K562 (cell line): ENCODE results near the gene DPYSL4. TPM values are rescaled to one million over a fixed set of nuclear protein-coding genes. Genes with fewer than 3 reads are reported as not detected.
A peak's percentile ranks its signal among the peaks of the same experiment; 100 is the strongest.

Experiments
- ATAC-seq: fragments of 200-7000 bp; cut with Tn5 transposase; 3 replicates; pipeline ENCODE4 v1.9.1; 2020; ENCODE audit warnings: moderate library complexity
- BruUV-seq: library from RNA; stranded (reverse); fragments of 400-500 nt; replicated peaks from 2 replicates; lab custom pipeline; 2021; lab: Mats Ljungman, UMichigan
- CTCF ChIA-PET: fragments of 300-600 bp; formaldehyde crosslinking; extraction: SDS; loops from one replicate; lab custom pipeline; 2021; ENCODE audit warnings: low intra/inter-chr PET ratio; lab: Yijun Ruan, JAX
- POLR2A ChIA-PET: fragments of 300-600, 350-650 bp; sonication (Branson Sonifier 250); formaldehyde crosslinking; extraction: SDS; loops from one replicate; lab custom pipeline; 2021; ENCODE audit warnings: antibody characterized with exemption, inconsistent platforms; lab: Yijun Ruan, JAX
- DNase-seq, 4 experiments: peaks; one replicate each; pipeline versions ENCODE4 v3.0.0 to v3.0.0-alpha.2; 2011 to 2018; ENCODE audit warnings: low spot score in 3 of 4, mixed read lengths in 3 of 4; ENCODE audit errors: extremely low read depth in 1 of 4
- FAIRE-seq: peaks from 2 replicates; lab custom pipeline; 2011; peaks lifted over from hg19 to GRCh38; lab: Jason Lieb, UNC
- H2AFZ ChIP-seq: 2 replicates; pipeline ENCODE4 v1.6.0; 2011; ENCODE audit warnings: low read depth, low read length, control low read depth, inconsistent platforms
- H3K27ac ChIP-seq: fragments of 200-600 bp; 3 replicates; pipeline ENCODE4 v1.8.0; 2011; ENCODE audit warnings: low read depth, mild to moderate bottlenecking, control low read depth, inconsistent platforms, low read length, moderate library complexity, mixed read lengths; ENCODE audit errors: extremely low read depth
- H3K27me3 ChIP-seq, 2 experiments: fragments of 300-600 bp in 1 of 2; 2 replicates in 1 of 2; 3 replicates in 1 of 2; pipeline versions ENCODE4 v1.6.0 to v1.8.0; 2011; ENCODE audit warnings: inconsistent platforms in 2 of 2, low read length in 2 of 2, mild to moderate bottlenecking in 1 of 2, mixed read lengths in 1 of 2, moderate library complexity in 1 of 2; ENCODE audit not compliant: control insufficient read depth in 2 of 2, insufficient read depth in 2 of 2
- H3K36me3 ChIP-seq: fragments of 300-600 bp; 3 replicates; pipeline ENCODE4 v1.8.0; 2011; ENCODE audit warnings: mild to moderate bottlenecking, low read length, inconsistent platforms; ENCODE audit not compliant: control insufficient read depth, insufficient read depth
- H3K4me1 ChIP-seq, 2 experiments: fragments of 200-600 bp in 1 of 2; replicated peaks in 1 of 2; 2 replicates in 1 of 2; 3 replicates in 1 of 2; pipeline versions ENCODE4 v1.5.1 to v1.8.0; 2011; ENCODE audit warnings: inconsistent platforms in 2 of 2, low read length in 2 of 2, mild to moderate bottlenecking in 1 of 2, mixed read lengths in 1 of 2, moderate library complexity in 1 of 2; ENCODE audit not compliant: control insufficient read depth in 2 of 2, insufficient read depth in 2 of 2
- H3K4me2 ChIP-seq: 2 replicates; pipeline ENCODE4 v1.6.1; 2011; ENCODE audit warnings: low read length, control low read depth, inconsistent platforms, mixed read lengths; ENCODE audit not compliant: insufficient read depth
- H3K4me3 ChIP-seq: fragments of 200-600 bp; sonication (generic), shearing (Covaris generic); 2 replicates; pipeline ENCODE4 v1.5.1; 2016; ENCODE audit warnings: control low read depth, inconsistent platforms
- H3K79me2 ChIP-seq: fragments of 200-600 bp; 3 replicates; pipeline ENCODE4 v1.8.0; 2011; ENCODE audit warnings: low read length, inconsistent platforms; ENCODE audit not compliant: control insufficient read depth, insufficient read depth
- H3K9ac ChIP-seq, 2 experiments: 2 replicates each; pipeline versions ENCODE4 v1.6.0 to v1.6.1; 2011; ENCODE audit warnings: low read depth in 2 of 2, low read length in 2 of 2, control low read depth in 1 of 2, inconsistent platforms in 1 of 2, mild to moderate bottlenecking in 1 of 2, mixed read lengths in 1 of 2; ENCODE audit not compliant: insufficient read depth in 1 of 2
- H3K9me1 ChIP-seq: one replicate; pipeline ENCODE4 v1.6.0; 2011; ENCODE audit warnings: inconsistent platforms, mild to moderate bottlenecking, low read length, moderate library complexity; ENCODE audit not compliant: control insufficient read depth, insufficient read depth
- H3K9me3 ChIP-seq: replicated peaks from 2 replicates; pipeline ENCODE4 v1.5.1; 2011; ENCODE audit warnings: low read depth, low read length, inconsistent platforms; ENCODE audit not compliant: control insufficient read depth, insufficient read depth
- H4K20me1 ChIP-seq: replicated peaks from 2 replicates; pipeline ENCODE4 v1.6.1; 2011; ENCODE audit warnings: low read length, inconsistent platforms, mixed read lengths; ENCODE audit not compliant: control insufficient read depth, insufficient read depth
- BCL6 ChIP-seq: fragments of 250-450 bp; sonication (Bioruptor Pico); IDR thresholded peaks from 2 replicates; pipeline ENCODE4 v1.4.0; 2020
- BHLHE40 ChIP-seq: IDR thresholded peaks from 2 replicates; pipeline ENCODE4 v1.6.1; 2011; ENCODE audit warnings: low read length, improper control_type of control experiment
- CHAMP1 ChIP-seq: fragments of 450-650 bp; IDR thresholded peaks from 2 replicates; pipeline ENCODE4 v1.6.1; 2016; ENCODE audit warnings: mild to moderate bottlenecking
- CTCF ChIP-seq, 3 experiments: IDR thresholded peaks in 2 of 3; conservative IDR thresholded peaks in 1 of 3; 2 replicates each; pipeline ENCODE4 v1.5.1; 2011 to 2012; ENCODE audit warnings: low read length in 3 of 3, mild to moderate bottlenecking in 3 of 3, control low read depth in 2 of 3, improper control_type of control experiment in 1 of 3, inconsistent platforms in 1 of 3, low read depth in 1 of 3, mixed read lengths in 1 of 3, moderate library complexity in 1 of 3; ENCODE audit not compliant: insufficient read depth in 2 of 3
- EGR1 ChIP-seq: fragments of 450-650 bp; conservative IDR thresholded peaks from 2 replicates; pipeline ENCODE4 v1.6.1; 2017; ENCODE audit warnings: mild to moderate bottlenecking
- HBP1 ChIP-seq: fragments of 450-650 bp; formaldehyde crosslinking; IDR thresholded peaks from 2 replicates; pipeline ENCODE4 v1.4.0; 2022; ENCODE audit warnings: missing genetic modification characterization
- MTF1 ChIP-seq: fragments of 250-450 bp; sonication (Bioruptor Pico); IDR thresholded peaks from 2 replicates; pipeline ENCODE4 v1.9.0; 2021; ENCODE audit warnings: moderate library complexity, mild to moderate bottlenecking, inconsistent platforms, borderline replicate concordance
- NFE2L1 ChIP-seq: fragments of 450-650 bp; IDR thresholded peaks from 2 replicates; pipeline ENCODE4 v1.6.1; 2016; ENCODE audit warnings: missing genetic modification characterization, low read depth, mild to moderate bottlenecking, missing compliant biosample characterization, moderate library complexity, borderline replicate concordance
- WGBS: fragments of 100-300 bp; shearing (Covaris generic); methylation state at CpG from one replicate; pipeline ENCODE4 v1.1.6; 2016; ENCODE audit warnings: low coverage, mixed read lengths; ENCODE audit not compliant: insufficient coverage; ENCODE audit errors: missing lambda C conversion rate; 5-methylcytosine and 5-hydroxymethylcytosine counted together
- in situ Hi-C: fragments of 300-500 bp; cut with MboI; formaldehyde crosslinking; loops from 4 replicates; pipeline ENCODE4 v1.15.0; 2018; ENCODE audit warnings: inconsistent platforms, mixed read lengths
- intact Hi-C: fragments of 100-400 bp; cut with micrococcal nuclease; formaldehyde crosslinking; loops from 2 replicates; pipeline ENCODE4 v1.14.2; 2022
- polyA plus RNA-seq, 8 experiments: library from polyadenylated mRNA; depleted of rRNA in 4 of 8; stranded (reverse) in 5 of 8; unstranded in 3 of 8; fragments of >200 nt; fragmentation: Nextera tagmentation in 2 of 8; fragmentation: Illumina TruSeq in 1 of 8; extraction: Ambion mirVana in 2 of 8; extraction: Trizol in 1 of 8; gene quantifications; 2 replicates each; pipeline versions ENCODE4 v1.2.1 to v1.2.3, GENCODE V29; 2011 to 2014; ENCODE audit warnings: inconsistent platforms in 1 of 8, missing spikeins in 1 of 8
- total RNA-seq, 7 experiments: library from RNA; depleted of rRNA in 6 of 7; stranded (reverse); fragments of >200 nt in 6 of 7; fragmentation: Illumina TruSeq in 2 of 7; extraction: Trizol in 2 of 7; gene quantifications; 2 replicates each; pipeline versions ENCODE4 v1.2.1 to v1.2.3, GENCODE V29; 2011 to 2021; ENCODE audit warnings: low replicate concordance in 1 of 7
- TF ChIP-seq, protein P1 (sequence below): fragments of 250-450 bp; sonication (Bioruptor Pico); IDR thresholded peaks from 2 replicates; pipeline ENCODE4 v1.4.0; 2020; ENCODE audit warnings: mild to moderate bottlenecking, moderate library complexity

Gene DPYSL4
- total and polyA plus RNA-seq, 9 of the 15 experiments (the other 6 are each of a cell fraction or from before 2014, with no cell fraction given) = 0.03 TPM; not detected in 8

GRCh38 chr10:132184816-132185593, 1.7 kb upstream of the DPYSL4 start:
- no peaks in the 10 kb centered on the region for H3K36me3 ChIP-seq
- H3K9me3 ChIP-seq = no peaks in the 10 kb centered on the region
- no peak overlapping the region for H2AFZ ChIP-seq
- no peak overlapping the region for H3K9ac ChIP-seq
- TF ChIP-seq EGR1 (peak; percentile 64), HBP1 (CRISPR knock-in tag) (no peak), BCL6 (no peak), NFE2L1 (tag) (no peak), MTF1 (no peak), BHLHE40 (peak; percentile 49), CHAMP1 (no peak), CTCF (IDR thresholded peaks at IDR 0.05 in 2 of 3, conservative IDR thresholded peaks at IDR 0.05 in 1 of 3; ENCODE audit: insufficient read depth in 2 of 3, low read depth in 1 of 3, low read length in 3 of 3) (peak; percentile 4 to 25 (median 21); a peak in 2 of 6 replicates)
- TF ChIP-seq, protein P1, sequence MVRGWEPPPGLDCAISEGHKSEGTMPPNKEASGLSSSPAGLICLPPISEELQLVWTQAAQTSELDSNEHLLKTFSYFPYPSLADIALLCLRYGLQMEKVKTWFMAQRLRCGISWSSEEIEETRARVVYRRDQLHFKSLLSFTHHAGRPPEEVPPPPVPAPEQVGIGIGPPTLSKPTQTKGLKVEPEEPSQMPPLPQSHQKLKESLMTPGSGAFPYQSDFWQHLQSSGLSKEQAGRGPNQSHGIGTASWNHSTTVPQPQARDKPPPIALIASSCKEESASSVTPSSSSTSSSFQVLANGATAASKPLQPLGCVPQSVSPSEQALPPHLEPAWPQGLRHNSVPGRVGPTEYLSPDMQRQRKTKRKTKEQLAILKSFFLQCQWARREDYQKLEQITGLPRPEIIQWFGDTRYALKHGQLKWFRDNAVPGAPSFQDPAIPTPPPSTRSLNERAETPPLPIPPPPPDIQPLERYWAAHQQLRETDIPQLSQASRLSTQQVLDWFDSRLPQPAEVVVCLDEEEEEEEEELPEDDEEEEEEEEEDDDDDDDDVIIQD = no peak
- H3K9me1 ChIP-seq = no peaks in the 10 kb centered on the region
- FAIRE-seq (no peak), ATAC-seq (no peak), DNase-seq (peak in 2 of 4 experiments; percentile 14 to 16)
- intact Hi-C loops (no loop called here), in situ Hi-C loops (no loop called here)
- H4K20me1 ChIP-seq = no peaks in the 10 kb centered on the region
- H3K27me3 ChIP-seq = peaks cover 2 to 38% of the 10 kb centered on the region in 2 experiments; a peak in 3 of 5 replicates
- BruUV-seq = no TSS peak
- no peak overlapping the region for H3K27ac ChIP-seq
- no peaks in the 10 kb centered on the region for H3K79me2 ChIP-seq
- no peak overlapping the region for H3K4me2 ChIP-seq
- no peak overlapping the region for H3K4me3 ChIP-seq
- POLR2A ChIA-PET = interaction anchor here (0.5 kb wide), 1 partner anchor 447 kb away, joined by 3 read pairs; no protein-coding TSS in a partner anchor
- 27% methylated on average over 31 of the region's 35 CpGs for WGBS
- H3K4me1 ChIP-seq = peaks cover 0 to 25% of the 10 kb centered on the region in 2 experiments; a peak in 2 of 5 replicates
- CTCF ChIA-PET = no interaction called here
